GM19468 (cell line): ENCODE data around the gene FOXO4.

Experiments
- ATAC-seq: cut with Tn5 transposase; IDR thresholded peaks from one replicate; pipeline ENCODE4 v1.9.1; 2021; ENCODE audit warnings: mild to moderate bottlenecking, moderate library complexity, moderate number of reproducible peaks; ENCODE audit not compliant: unreplicated experiment; ENCODE audit errors: extremely low read depth

Gene FOXO4

DNA sequence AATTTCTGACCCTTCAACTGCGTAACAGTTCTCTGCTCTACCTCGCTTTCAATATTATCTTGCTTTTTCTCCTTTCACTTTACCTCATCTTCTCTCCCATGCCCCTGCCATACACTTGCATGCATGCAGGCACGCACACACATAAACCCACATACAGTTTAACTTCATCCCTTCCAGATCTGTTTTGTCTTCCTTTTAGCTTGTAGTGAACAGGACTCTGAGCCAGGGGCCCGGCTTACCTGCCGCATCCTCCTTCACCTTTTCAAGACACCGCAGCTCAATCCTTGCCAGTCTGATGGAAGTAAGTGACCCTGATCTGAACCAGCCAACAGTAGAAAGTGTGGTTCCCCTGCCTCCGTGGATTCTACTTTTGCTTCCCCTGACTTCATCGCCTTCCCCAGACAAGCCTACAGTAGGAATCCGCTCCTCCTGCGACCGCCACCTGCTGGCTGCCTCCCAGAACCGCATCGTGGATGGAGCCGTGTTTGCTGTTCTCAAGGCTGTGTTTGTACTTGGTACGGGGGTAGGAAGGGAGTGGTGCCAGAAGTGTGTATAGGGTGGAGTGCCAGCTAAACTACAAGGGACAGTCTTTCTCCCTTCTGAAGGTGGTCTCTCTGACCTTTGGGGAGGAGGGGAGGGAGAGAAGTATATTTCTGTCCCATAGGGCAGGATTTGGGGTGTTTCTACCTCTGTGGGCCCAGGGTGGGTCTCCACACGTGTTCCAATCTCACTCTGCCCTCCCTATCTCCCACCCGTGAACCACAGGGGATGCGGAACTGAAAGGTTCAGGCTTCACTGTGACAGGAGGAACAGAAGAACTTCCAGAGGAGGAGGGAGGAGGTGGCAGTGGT is 33.5 kb downstream of the FOXO4 start:
- ATAC-seq = no peak

GRCh38 chrX:71131510-71131909 is 35.9 kb downstream of the FOXO4 start:
- no peak for ATAC-seq

GRCh38 chrX:71140440-71140839 is 44.8 kb downstream of the FOXO4 start:
- ATAC-seq = no peak

- no peak for ATAC-seq
Observed at GRCh38 chrX:71143508-71143907, 47.9 kb downstream of the FOXO4 start.

GRCh38 chrX:71144651-71145050 is 49.0 kb downstream of the FOXO4 start, which contains the start of gene NLGN3:
TSS of gene NLGN3 (plus strand) at chrX:71144841. CDS start at chrX:71147750, 2,909 bp downstream.
- ATAC-seq = no peak

DNA sequence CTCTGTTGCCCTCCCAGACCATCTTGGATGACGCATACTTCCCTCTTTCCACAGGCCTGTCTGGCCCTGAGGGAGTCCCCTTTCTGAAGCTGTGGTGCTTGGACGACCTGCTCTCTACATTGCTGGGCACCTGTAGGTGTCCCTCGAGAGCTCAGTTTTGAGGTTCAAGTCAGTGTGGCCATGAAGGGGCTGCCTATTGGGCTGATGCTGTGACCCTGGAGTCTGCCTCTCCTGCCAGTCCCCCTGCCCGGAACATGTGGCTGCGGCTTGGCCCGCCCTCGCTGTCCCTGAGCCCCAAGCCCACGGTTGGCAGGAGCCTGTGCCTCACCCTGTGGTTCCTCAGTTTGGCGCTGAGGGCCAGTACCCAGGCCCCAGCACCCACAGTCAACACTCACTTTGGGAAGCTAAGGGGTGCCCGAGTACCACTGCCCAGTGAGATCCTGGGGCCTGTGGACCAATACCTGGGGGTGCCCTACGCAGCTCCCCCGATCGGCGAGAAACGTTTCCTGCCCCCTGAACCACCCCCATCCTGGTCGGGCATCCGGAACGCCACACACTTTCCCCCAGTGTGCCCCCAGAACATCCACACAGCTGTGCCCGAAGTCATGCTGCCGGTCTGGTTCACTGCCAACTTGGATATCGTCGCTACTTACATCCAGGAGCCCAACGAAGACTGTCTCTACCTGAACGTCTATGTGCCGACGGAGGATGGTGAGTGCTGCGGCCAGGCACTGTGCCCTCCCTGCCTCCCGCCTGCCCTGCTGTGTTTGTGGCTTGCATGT is 52.0 kb downstream of the FOXO4 start:
- ATAC-seq = no peak

DNA sequence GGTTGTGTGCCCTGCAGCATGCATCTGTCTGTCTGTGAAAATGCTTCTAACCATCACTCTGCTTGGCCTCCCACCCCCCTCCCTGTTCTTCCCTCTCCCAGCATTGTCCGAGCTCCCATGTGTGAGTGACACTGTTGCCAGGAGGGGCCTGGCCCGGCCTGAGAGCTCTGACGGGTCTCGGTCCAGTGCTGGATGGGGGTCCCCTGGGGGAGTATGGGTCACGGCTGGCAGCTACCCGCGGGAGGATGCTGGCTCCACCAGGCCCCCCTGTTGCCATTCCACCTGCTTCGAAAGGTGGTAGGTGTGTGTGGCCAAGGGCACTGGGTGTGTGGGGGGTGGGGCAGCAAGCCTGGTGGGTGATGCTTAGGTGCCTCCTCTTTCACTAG is 52.6 kb downstream of the FOXO4 start:
- no peak for ATAC-seq

DNA sequence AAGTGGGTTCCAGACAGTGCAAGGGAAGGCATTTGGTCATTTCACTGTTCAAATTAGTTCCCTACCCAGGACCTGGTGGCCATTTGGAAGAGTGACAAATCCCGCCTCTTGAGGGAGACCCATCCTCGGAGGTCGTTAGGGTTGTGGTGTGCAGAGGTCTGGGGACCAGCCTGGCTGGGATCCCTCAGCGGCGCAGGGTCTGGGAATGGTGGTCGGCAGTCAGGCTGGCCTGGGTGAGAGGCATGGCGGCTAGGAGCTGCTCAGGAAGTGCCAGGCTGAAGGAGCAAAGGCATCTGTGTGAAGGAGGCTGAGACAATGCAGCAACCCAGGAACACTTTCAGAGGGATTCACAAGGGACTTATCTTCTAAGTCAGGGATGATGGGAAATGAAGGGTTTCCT is 55.7 kb downstream of the FOXO4 start:
- no peak for ATAC-seq
